GM12878 (cell line): ENCODE results near the gene RELT. TPM values are rescaled to one million over a fixed set of nuclear protein-coding genes. Genes with fewer than 3 reads are reported as not detected.

ENCODE experiments used
- ATAC-seq: fragments of 200-7000 bp; cut with Tn5 transposase; 3 replicates; pipeline ENCODE4 v1.9.1; 2020; ENCODE audit warnings: mild to moderate bottlenecking, moderate library complexity
- BruUV-seq: library from RNA; stranded (reverse); fragments of 400-500 nt; replicated peaks from 2 replicates; lab custom pipeline; 2021; lab: Mats Ljungman, UMichigan
- CTCF ChIA-PET: fragments of 300-600 bp; sonication (Branson Sonifier 250); formaldehyde crosslinking; extraction: SDS; loops from one replicate; lab custom pipeline; 2021; ENCODE audit warnings: inconsistent platforms; lab: Yijun Ruan, JAX
- POLR2A ChIA-PET: fragments of 350-600 bp; formaldehyde crosslinking; extraction: SDS; loops from one replicate; lab custom pipeline; 2021; ENCODE audit warnings: inconsistent platforms; lab: Charles Lee
- RAD21 ChIA-PET: fragments of 300-600 bp; sonication (Branson Sonifier 250); formaldehyde crosslinking; loops from one replicate; lab custom pipeline; 2023; ENCODE audit warnings: antibody characterized with exemption; ENCODE audit not compliant: unreplicated experiment; lab: Charles Lee
- SMC1A ChIA-PET: fragments of 300-600 bp; sonication (Branson Sonifier 250); formaldehyde crosslinking; loops from one replicate; lab custom pipeline; 2023; ENCODE audit not compliant: unreplicated experiment, uncharacterized antibody; lab: Charles Lee
- DNase-seq: peaks from one replicate; pipeline ENCODE4 v3.0.0-alpha.2; 2011; ENCODE audit warnings: low read depth, low spot score
- FAIRE-seq: peaks from 3 replicates; lab custom pipeline; 2011; peaks lifted over from hg19 to GRCh38; lab: Jason Lieb, UNC
- H2AFZ ChIP-seq: 2 replicates; pipeline ENCODE4 v1.6.0; 2011; ENCODE audit warnings: low read depth, low read length, control low read depth; ENCODE audit not compliant: control insufficient read depth
- H3K27ac ChIP-seq: 2 replicates; pipeline ENCODE4 v1.5.1; 2011; ENCODE audit warnings: control low read depth; ENCODE audit not compliant: control insufficient read depth, insufficient read depth
- H3K27me3 ChIP-seq, 2 experiments: replicated peaks in 1 of 2; 2 replicates each; pipeline versions ENCODE4 v1.6.0 to v1.6.1; 2011; ENCODE audit warnings: low read length in 1 of 2; ENCODE audit not compliant: control insufficient read depth in 2 of 2, insufficient read depth in 2 of 2
- H3K36me3 ChIP-seq, 2 experiments: 2 replicates each; pipeline ENCODE4 v1.5.1; 2011; ENCODE audit warnings: low read length in 1 of 2; ENCODE audit not compliant: control insufficient read depth in 2 of 2, insufficient read depth in 2 of 2
- H3K4me1 ChIP-seq: 2 replicates; pipeline ENCODE4 v1.6.1; 2011; ENCODE audit warnings: mild to moderate bottlenecking, low read length, moderate library complexity, mixed read lengths; ENCODE audit not compliant: control insufficient read depth, insufficient read depth
- H3K4me2 ChIP-seq: 2 replicates; pipeline ENCODE4 v1.6.0; 2011; ENCODE audit warnings: control low read depth; ENCODE audit not compliant: control insufficient read depth, insufficient read depth
- H3K4me3 ChIP-seq: fragments of 200-600 bp; sonication (generic); 2 replicates; pipeline ENCODE4 v1.5.1; 2016
- H3K79me2 ChIP-seq: 2 replicates; pipeline ENCODE4 v1.6.0; 2011; ENCODE audit warnings: low read length; ENCODE audit not compliant: control insufficient read depth, insufficient read depth
- H3K9ac ChIP-seq: 2 replicates; pipeline ENCODE4 v1.8.0; 2011; ENCODE audit warnings: low read length, control low read depth, mixed read lengths; ENCODE audit not compliant: control insufficient read depth, insufficient read depth
- H3K9me3 ChIP-seq: replicated peaks from 3 replicates; pipeline ENCODE4 v1.5.1; 2011; ENCODE audit warnings: mild to moderate bottlenecking, low read length; ENCODE audit not compliant: control insufficient read depth, insufficient read depth
- H4K20me1 ChIP-seq: 2 replicates; pipeline ENCODE4 v1.6.0; 2011; ENCODE audit not compliant: control insufficient read depth, insufficient read depth
- HDGF ChIP-seq: fragments of 450-650 bp; IDR thresholded peaks from 2 replicates; pipeline ENCODE4 v1.6.1; 2016; ENCODE audit warnings: antibody characterized with exemption
- NR2C1 ChIP-seq: fragments of 450-650 bp; IDR thresholded peaks from 2 replicates; pipeline ENCODE4 v1.6.1; 2017; ENCODE audit warnings: antibody characterized with exemption, mild to moderate bottlenecking, moderate library complexity
- TARDBP ChIP-seq: IDR thresholded peaks from 2 replicates; pipeline ENCODE4 v1.6.1; 2016; ENCODE audit warnings: borderline replicate concordance
- WRNIP1 ChIP-seq: IDR thresholded peaks from 2 replicates; pipeline ENCODE4 v1.6.1; 2011; ENCODE audit warnings: low read depth, low read length, improper control_type of control experiment, borderline replicate concordance
- WGBS: methylation state at CpG from one replicate; pipeline ENCODE4 v1.1.6; 2016; ENCODE audit warnings: low lambda C conversion rate; ENCODE audit not compliant: insufficient replicate concordance, insufficient coverage; ENCODE audit errors: missing lambda C conversion rate; 5-methylcytosine and 5-hydroxymethylcytosine counted together
- in situ Hi-C: fragments of 300-500 bp; cut with MboI; formaldehyde crosslinking; loops from 9 replicates; pipeline ENCODE4 v1.14.3; 2018; ENCODE audit warnings: mixed read lengths
- intact Hi-C: fragments of 100-400 bp; cut with micrococcal nuclease; formaldehyde crosslinking; loops from one replicate; pipeline ENCODE4 v1.14.2; 2022; ENCODE audit not compliant: unreplicated experiment
- polyA plus RNA-seq, 11 experiments: library from polyadenylated mRNA; depleted of rRNA in 4 of 11; unstranded in 6 of 11; stranded (reverse) in 5 of 11; fragments of >200 nt; fragmentation: Nextera tagmentation in 4 of 11; fragmentation: Illumina TruSeq in 1 of 11; extraction: Ambion mirVana in 4 of 11; extraction: Trizol in 1 of 11; gene quantifications; 1 replicate in 1 of 11; 2 replicates in 10 of 11; pipeline versions ENCODE4 v1.2.1 to v1.2.3, GENCODE V29; 2011 to 2016; ENCODE audit warnings: inconsistent platforms in 2 of 11, missing spikeins in 2 of 11, low read depth in 1 of 11
- total RNA-seq, 4 experiments: library from RNA; depleted of rRNA in 3 of 4; stranded (reverse); fragments of >200 nt in 3 of 4; fragmentation: Illumina TruSeq in 1 of 4; extraction: Trizol in 1 of 4; gene quantifications; 2 replicates each; pipeline versions ENCODE4 v1.2.1 to v1.2.3, GENCODE V29; 2013 to 2021
- TF ChIP-seq, protein P1 (sequence below): fragments of 150-350 bp; IDR thresholded peaks from 2 replicates; pipeline ENCODE4 v1.6.1; 2014; ENCODE audit warnings: mild to moderate bottlenecking, low read depth, low read length

Gene RELT
- total and polyA plus RNA-seq, 10 of the 15 experiments (the other 5 are each of a cell fraction or from before 2014, with no cell fraction given): 1.2 to 28.5 (median 10.8) TPM

- peak overlapping the region; percentile 95 for H3K27ac ChIP-seq
- peaks cover 74% of the 10 kb centered on the region for H3K4me1 ChIP-seq
- ATAC-seq (no peak), DNase-seq (no peak), FAIRE-seq (no peak)
- H3K4me2 ChIP-seq: peak overlapping the region; percentile 88
- SMC1A ChIA-PET: no interaction called here
- RAD21 ChIA-PET: interaction anchor here (0.7 to 3.1 kb wide), 2 partner anchors 12 to 30 kb away, joined by 5 to 14 read pairs; no protein-coding TSS in a partner anchor
- no peaks in the 10 kb centered on the region for H3K27me3 ChIP-seq
- H3K9me3 ChIP-seq: no peaks in the 10 kb centered on the region
- peak overlapping the region; percentile 66; the same call in 1 of the 2 replicates for H3K4me3 ChIP-seq
- POLR2A ChIA-PET: no interaction called here
- no peaks in the 10 kb centered on the region; a peak in 1 of 4 replicates for H3K36me3 ChIP-seq
- CTCF ChIA-PET: interaction anchor here (1.5 to 25.6 kb wide), 4 partner anchors 13 to 280 kb away, joined by 3 to 400 read pairs (median 6); no protein-coding TSS in a partner anchor
- intact Hi-C loops (no loop called here), in situ Hi-C loops (no loop called here)
- WGBS: 72% methylated on average over 4 of the region's 4 CpGs
- peaks cover 98% of the 10 kb centered on the region for H3K79me2 ChIP-seq
- TF ChIP-seq NR2C1 (no peak), WRNIP1 (0 out of 2 replicates have a peak, but pooled peaks have one; percentile 14)
- TF ChIP-seq, protein P1, sequence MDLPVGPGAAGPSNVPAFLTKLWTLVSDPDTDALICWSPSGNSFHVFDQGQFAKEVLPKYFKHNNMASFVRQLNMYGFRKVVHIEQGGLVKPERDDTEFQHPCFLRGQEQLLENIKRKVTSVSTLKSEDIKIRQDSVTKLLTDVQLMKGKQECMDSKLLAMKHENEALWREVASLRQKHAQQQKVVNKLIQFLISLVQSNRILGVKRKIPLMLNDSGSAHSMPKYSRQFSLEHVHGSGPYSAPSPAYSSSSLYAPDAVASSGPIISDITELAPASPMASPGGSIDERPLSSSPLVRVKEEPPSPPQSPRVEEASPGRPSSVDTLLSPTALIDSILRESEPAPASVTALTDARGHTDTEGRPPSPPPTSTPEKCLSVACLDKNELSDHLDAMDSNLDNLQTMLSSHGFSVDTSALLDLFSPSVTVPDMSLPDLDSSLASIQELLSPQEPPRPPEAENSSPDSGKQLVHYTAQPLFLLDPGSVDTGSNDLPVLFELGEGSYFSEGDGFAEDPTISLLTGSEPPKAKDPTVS: no peak
- no TSS peak for BruUV-seq
- H2AFZ ChIP-seq: no peak overlapping the region
- H4K20me1 ChIP-seq: no peaks in the 10 kb centered on the region
- H3K9ac ChIP-seq: peak overlapping the region; percentile 65
These were observed 4.8 kb downstream of the RELT start for GRCh38 chr11:73380897-73381410.

GRCh38 chr11:73381589-73381988 lies 5.4 kb downstream of the RELT start:
- no TSS peak for BruUV-seq
- Histone ChIP-seq H4K20me1 (no peaks in the 10 kb centered on the region), H3K27ac (peak overlapping the region; percentile 95), H3K79me2 (peaks cover 100% of the 10 kb centered on the region), H3K4me1 (peaks cover 80% of the 10 kb centered on the region), H2AFZ (no peak overlapping the region), H3K9ac (peak overlapping the region; percentile 65), H3K36me3 (no peaks in the 10 kb centered on the region; a peak in 1 of 4 replicates), H3K27me3 (no peaks in the 10 kb centered on the region), H3K9me3 (no peaks in the 10 kb centered on the region), H3K4me3 (peak overlapping the region; percentile 66), H3K4me2 (peak overlapping the region; percentile 88)
- no peak for DNase-seq
- 0 out of 2 replicates have a peak, but pooled peaks have one; percentile 26 for TF ChIP-seq HDGF
- TF ChIP-seq TARDBP: no peak
- RAD21 ChIA-PET: interaction anchor here (0.7 to 3.1 kb wide), 4 partner anchors 12 to 244 kb away, joined by 3 to 14 read pairs (median 5); no protein-coding TSS in a partner anchor
- POLR2A ChIA-PET: no interaction called here
- CTCF ChIA-PET: interaction anchor here (0.6 to 25.6 kb wide), 5 partner anchors 12 to 279 kb away, joined by 3 to 400 read pairs (median 6); no protein-coding TSS in a partner anchor
- ATAC-seq: no peak
- 18% methylated on average over 6 of the region's 6 CpGs for WGBS
- no peak for FAIRE-seq
- in situ Hi-C loops: no loop called here
- SMC1A ChIA-PET: interaction anchor here (1.0 kb wide), 2 partner anchors 12 to 30 kb away, joined by 3 to 4 read pairs; no protein-coding TSS in a partner anchor
- intact Hi-C loops: no loop called here
